ENCODE measurements around the gene SPEF2. TPM values are rescaled to one million over a fixed set of nuclear protein-coding genes. Genes with fewer than 3 reads are reported as not detected.

The SPEF2 gene
- total RNA-seq, 1 experiment from 2014 or later, result 4.0 TPM

DNA sequence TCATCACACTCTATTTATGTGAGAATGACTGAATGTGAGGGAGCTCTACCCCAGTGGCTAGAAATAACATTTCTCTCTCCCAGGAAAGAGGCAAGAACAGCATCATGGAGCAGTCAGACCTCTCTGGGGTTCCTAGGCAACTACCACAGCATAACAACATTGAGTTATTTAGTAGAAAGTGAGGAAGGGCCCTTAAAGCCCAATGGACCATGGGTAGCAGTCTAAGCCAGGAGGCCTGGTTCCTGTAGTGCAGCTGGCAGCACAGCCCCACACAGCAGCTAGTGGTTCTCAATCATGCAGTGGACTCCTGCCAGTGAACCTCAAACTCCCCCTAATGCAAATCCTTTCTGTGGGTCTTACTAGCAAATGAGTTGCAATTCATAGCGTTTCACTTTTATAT is 55.3 kb downstream of the SPEF2 start:
- no peak for TF ChIP-seq CTCF (IDR thresholded peaks at IDR 0.05; ENCODE audit: insufficient read depth in 1 of 2, low read depth in 1 of 2, low read length in 1 of 2, severe bottlenecking in 1 of 2, unreplicated experiment in 1 of 2)
- ChIA-PET POLR2A (no interaction called here), CTCF (interaction anchor here (0.6 kb wide), 1 partner anchor 121 kb away, joined by 4 read pairs; no protein-coding TSS in a partner anchor)
- H3K4me3 Mint-ChIP-seq (ENCODE audit: unreplicated experiment), result no peak overlapping the region
- Histone ChIP-seq H3K27me3 (replicated peaks; ENCODE audit: control insufficient read depth, insufficient read depth, low read length) (no peaks in the 10 kb centered on the region), H3K4me3 (ENCODE audit: low read depth, low read length) (no peak overlapping the region), H3K4me1 (no peaks in the 10 kb centered on the region), H3K36me3 (ENCODE audit: control insufficient read depth, insufficient read depth, low read length) (no peaks in the 10 kb centered on the region), H3K9me3 (no peaks in the 10 kb centered on the region)
- intact Hi-C loops (cut with micrococcal nuclease; ENCODE audit: unreplicated experiment), result no loop called here
- no peaks in the 10 kb centered on the region for H3K36me3 Mint-ChIP-seq (ENCODE audit: insufficient read depth, unreplicated experiment)
- no peaks in the 10 kb centered on the region for H3K27me3 Mint-ChIP-seq (ENCODE audit: insufficient read depth, unreplicated experiment)
- no peaks in the 10 kb centered on the region for H3K4me1 Mint-ChIP-seq (ENCODE audit: low read depth, unreplicated experiment)
- H3K9me3 Mint-ChIP-seq (ENCODE audit: unreplicated experiment), result no peaks in the 10 kb centered on the region
- no peak for DNase-seq
- BruUV-seq (replicated peaks), result no TSS peak
- no peak overlapping the region for H3K27ac Mint-ChIP-seq (ENCODE audit: unreplicated experiment)

- H3K27me3 Mint-ChIP-seq (ENCODE audit: insufficient read depth, unreplicated experiment), result no peaks in the 10 kb centered on the region
- no peaks in the 10 kb centered on the region for H3K9me3 Mint-ChIP-seq (ENCODE audit: unreplicated experiment)
- no peak overlapping the region for H3K4me3 Mint-ChIP-seq (ENCODE audit: unreplicated experiment)
- no peak overlapping the region for H3K27ac Mint-ChIP-seq (ENCODE audit: unreplicated experiment)
- Histone ChIP-seq H3K4me1 (no peaks in the 10 kb centered on the region), H3K9me3 (no peaks in the 10 kb centered on the region), H3K27me3 (replicated peaks; ENCODE audit: control insufficient read depth, insufficient read depth, low read length) (no peaks in the 10 kb centered on the region), H3K36me3 (ENCODE audit: control insufficient read depth, insufficient read depth, low read length) (no peaks in the 10 kb centered on the region), H3K4me3 (ENCODE audit: low read depth, low read length) (no peak overlapping the region)
- DNase-seq, result no peak
- BruUV-seq (replicated peaks), result no TSS peak
- no peaks in the 10 kb centered on the region for H3K36me3 Mint-ChIP-seq (ENCODE audit: insufficient read depth, unreplicated experiment)
- no peaks in the 10 kb centered on the region for H3K4me1 Mint-ChIP-seq (ENCODE audit: low read depth, unreplicated experiment)
- intact Hi-C loops (cut with micrococcal nuclease; ENCODE audit: unreplicated experiment), result no loop called here
- ChIA-PET CTCF (no interaction called here), POLR2A (no interaction called here)
- no peak for TF ChIP-seq CTCF (IDR thresholded peaks at IDR 0.05; ENCODE audit: insufficient read depth in 1 of 2, low read depth in 1 of 2, low read length in 1 of 2, severe bottlenecking in 1 of 2, unreplicated experiment in 1 of 2)
These were observed 56.4 kb downstream of the SPEF2 start for GRCh38 chr5:35674049-35674448.

- no peak for DNase-seq
- no peak overlapping the region for H3K4me3 Mint-ChIP-seq (ENCODE audit: unreplicated experiment)
- H3K36me3 Mint-ChIP-seq (ENCODE audit: insufficient read depth, unreplicated experiment), result no peaks in the 10 kb centered on the region
- no TSS peak for BruUV-seq (replicated peaks)
- H3K27ac Mint-ChIP-seq (ENCODE audit: unreplicated experiment), result no peak overlapping the region
- ChIA-PET POLR2A (no interaction called here), CTCF (no interaction called here)
- intact Hi-C loops (cut with micrococcal nuclease; ENCODE audit: unreplicated experiment), result no loop called here
- H3K27me3 Mint-ChIP-seq (ENCODE audit: insufficient read depth, unreplicated experiment), result peaks cover 1% of the 10 kb centered on the region
- no peak for TF ChIP-seq CTCF (IDR thresholded peaks at IDR 0.05; ENCODE audit: insufficient read depth in 1 of 2, low read depth in 1 of 2, low read length in 1 of 2, severe bottlenecking in 1 of 2, unreplicated experiment in 1 of 2)
- Histone ChIP-seq H3K4me3 (ENCODE audit: low read depth, low read length) (no peak overlapping the region), H3K9me3 (no peaks in the 10 kb centered on the region), H3K36me3 (ENCODE audit: control insufficient read depth, insufficient read depth, low read length) (no peaks in the 10 kb centered on the region), H3K27me3 (replicated peaks; ENCODE audit: control insufficient read depth, insufficient read depth, low read length) (no peaks in the 10 kb centered on the region), H3K4me1 (no peaks in the 10 kb centered on the region)
- H3K4me1 Mint-ChIP-seq (ENCODE audit: low read depth, unreplicated experiment), result no peaks in the 10 kb centered on the region
- no peaks in the 10 kb centered on the region for H3K9me3 Mint-ChIP-seq (ENCODE audit: unreplicated experiment)
These were observed 57.7 kb downstream of the SPEF2 start for GRCh38 chr5:35675392-35675791.

Data from Caco-2 (cell line).